SJSA1 (cell line): ENCODE measurements around the gene TACC2. TPM values are rescaled to one million over a fixed set of nuclear protein-coding genes. Genes with fewer than 3 reads are reported as not detected.
A peak's percentile ranks its signal among the peaks of the same experiment; 100 is the strongest.

Source experiments
- DNase-seq, 2 experiments: peaks; one replicate each; pipeline ENCODE4 v3.0.0-alpha.2; 2015 to 2020; ENCODE audit warnings: low spot score in 2 of 2, low read depth in 1 of 2
- H3K27ac ChIP-seq: fragments of 250-450 bp; sonication (Bioruptor Pico); 2 replicates; pipeline ENCODE4 v1.5.1; 2020; ENCODE audit warnings: mild to moderate bottlenecking, moderate library complexity
- H3K27me3 ChIP-seq: fragments of 250-450 bp; sonication (Bioruptor Pico); replicated peaks from 2 replicates; pipeline ENCODE4 v1.5.1; 2020; ENCODE audit warnings: mild to moderate bottlenecking, moderate library complexity
- H3K36me3 ChIP-seq: fragments of 250-450 bp; sonication (Bioruptor Pico); 2 replicates; pipeline ENCODE4 v1.5.1; 2020; ENCODE audit warnings: mild to moderate bottlenecking
- H3K4me1 ChIP-seq: fragments of 250-450 bp; sonication (Bioruptor Pico); replicated peaks from 2 replicates; pipeline ENCODE4 v1.6.1; 2021; ENCODE audit warnings: mild to moderate bottlenecking
- H3K4me3 ChIP-seq: fragments of 250-450 bp; sonication (Bioruptor Pico); 2 replicates; pipeline ENCODE4 v1.5.1; 2020; ENCODE audit warnings: mild to moderate bottlenecking
- H3K9me3 ChIP-seq: fragments of 250-450 bp; sonication (Bioruptor Pico); replicated peaks from 2 replicates; pipeline ENCODE4 v1.5.1; 2020; ENCODE audit warnings: mild to moderate bottlenecking
- total RNA-seq: library from RNA; depleted of rRNA; stranded (reverse); fragments of >200 nt; shearing (Covaris generic); gene quantifications from 2 replicates; pipeline ENCODE4 v1.2.3, GENCODE V29; 2014

Gene TACC2
- total RNA-seq, 1 experiment from 2014 or later: 4.9 TPM

- Histone ChIP-seq H3K27ac (peak overlapping the region; percentile 25; the same call in 1 of the 2 replicates), H3K27me3 (no peaks in the 10 kb centered on the region), H3K9me3 (no peaks in the 10 kb centered on the region), H3K4me1 (peaks cover 31% of the 10 kb centered on the region), H3K4me3 (no peak overlapping the region), H3K36me3 (no peaks in the 10 kb centered on the region)
- peak; percentile 72 to 81 for DNase-seq
Observed at GRCh38 chr10:122126763-122127659, 138.0 kb downstream of the TACC2 start.

GRCh38 chr10:122127943-122128342 lies 139.0 kb downstream of the TACC2 start:
- peak overlapping the region; percentile 25 for H3K27ac ChIP-seq
- H3K27me3 ChIP-seq: no peaks in the 10 kb centered on the region
- no peaks in the 10 kb centered on the region for H3K36me3 ChIP-seq
- H3K4me1 ChIP-seq: peaks cover 31% of the 10 kb centered on the region
- H3K9me3 ChIP-seq: no peaks in the 10 kb centered on the region
- peak overlapping the region; percentile 14 for H3K4me3 ChIP-seq
- DNase-seq: peak in 1 of 2 experiments; percentile 32

- Histone ChIP-seq H3K27ac (peak overlapping the region; percentile 25), H3K4me1 (peaks cover 31% of the 10 kb centered on the region), H3K36me3 (no peaks in the 10 kb centered on the region), H3K9me3 (no peaks in the 10 kb centered on the region), H3K4me3 (peak overlapping the region; percentile 14), H3K27me3 (no peaks in the 10 kb centered on the region)
- no peak for DNase-seq
Observed at GRCh38 chr10:122128357-122128756, 139.4 kb downstream of the TACC2 start.

- H3K4me3 ChIP-seq: no peak overlapping the region
- no peak for DNase-seq
Observed at GRCh38 chr10:122130474-122131110, 141.6 kb downstream of the TACC2 start.

GRCh38 chr10:122132331-122132755 lies 143.4 kb downstream of the TACC2 start:
- peaks cover 23% of the 10 kb centered on the region for H3K4me1 ChIP-seq
- no peak overlapping the region for H3K27ac ChIP-seq
- no peaks in the 10 kb centered on the region for H3K9me3 ChIP-seq
- H3K36me3 ChIP-seq: no peaks in the 10 kb centered on the region
- no peak for DNase-seq
- no peak overlapping the region for H3K4me3 ChIP-seq
- no peaks in the 10 kb centered on the region for H3K27me3 ChIP-seq

More at GRCh38 chr10:122130474-122131110, 141.6 kb downstream of the TACC2 start:
- no peaks in the 10 kb centered on the region for H3K27me3 ChIP-seq
- no peaks in the 10 kb centered on the region for H3K9me3 ChIP-seq
- peaks cover 31% of the 10 kb centered on the region for H3K4me1 ChIP-seq
- no peak overlapping the region for H3K27ac ChIP-seq
- H3K36me3 ChIP-seq: no peaks in the 10 kb centered on the region

- no peak for DNase-seq
Observed at GRCh38 chr10:122132882-122133565, 144.1 kb downstream of the TACC2 start.

GRCh38 chr10:122135251-122136025 lies 146.5 kb downstream of the TACC2 start:
- DNase-seq: no peak
- H3K36me3 ChIP-seq: no peaks in the 10 kb centered on the region
- no peak overlapping the region for H3K27ac ChIP-seq
- H3K9me3 ChIP-seq: no peaks in the 10 kb centered on the region
- no peak overlapping the region for H3K4me3 ChIP-seq
- peaks cover 17% of the 10 kb centered on the region for H3K4me1 ChIP-seq
- no peaks in the 10 kb centered on the region for H3K27me3 ChIP-seq

More at GRCh38 chr10:122132882-122133565, 144.1 kb downstream of the TACC2 start:
- H3K4me3 ChIP-seq: no peak overlapping the region
- no peaks in the 10 kb centered on the region for H3K36me3 ChIP-seq
- no peak overlapping the region for H3K27ac ChIP-seq
- no peaks in the 10 kb centered on the region for H3K9me3 ChIP-seq
- H3K4me1 ChIP-seq: peaks cover 17% of the 10 kb centered on the region
- H3K27me3 ChIP-seq: no peaks in the 10 kb centered on the region

GRCh38 chr10:122138831-122139625 lies 150.1 kb downstream of the TACC2 start:
- no peaks in the 10 kb centered on the region for H3K27me3 ChIP-seq
- no peaks in the 10 kb centered on the region for H3K9me3 ChIP-seq
- H3K4me3 ChIP-seq: no peak overlapping the region
- no peak for DNase-seq
- no peaks in the 10 kb centered on the region for H3K36me3 ChIP-seq
- no peak overlapping the region for H3K27ac ChIP-seq
- peaks cover 34% of the 10 kb centered on the region for H3K4me1 ChIP-seq

GRCh38 chr10:122139627-122140170 lies 150.7 kb downstream of the TACC2 start:
- Histone ChIP-seq H3K4me3 (no peak overlapping the region), H3K9me3 (no peaks in the 10 kb centered on the region), H3K4me1 (peaks cover 34% of the 10 kb centered on the region), H3K27me3 (no peaks in the 10 kb centered on the region), H3K27ac (no peak overlapping the region), H3K36me3 (no peaks in the 10 kb centered on the region)
- DNase-seq: no peak

GRCh38 chr10:122140461-122140902 lies 151.5 kb downstream of the TACC2 start:
- H3K27ac ChIP-seq: peak overlapping the region; percentile 88
- H3K9me3 ChIP-seq: no peaks in the 10 kb centered on the region
- DNase-seq: no peak
- no peak overlapping the region for H3K4me3 ChIP-seq
- peaks cover 34% of the 10 kb centered on the region for H3K4me1 ChIP-seq
- peaks cover 3% of the 10 kb centered on the region; the same call in 1 of the 2 replicates for H3K36me3 ChIP-seq
- no peaks in the 10 kb centered on the region for H3K27me3 ChIP-seq

GRCh38 chr10:122140941-122141623 lies 152.1 kb downstream of the TACC2 start:
- no peak overlapping the region for H3K4me3 ChIP-seq

More at GRCh38 chr10:122140941-122141623, 152.1 kb downstream of the TACC2 start:
- peak; percentile 93 to 94 for DNase-seq
- peaks cover 34% of the 10 kb centered on the region for H3K4me1 ChIP-seq
- no peaks in the 10 kb centered on the region for H3K27me3 ChIP-seq
- H3K9me3 ChIP-seq: no peaks in the 10 kb centered on the region
- peak overlapping the region; percentile 88 for H3K27ac ChIP-seq
- H3K36me3 ChIP-seq: peaks cover 3% of the 10 kb centered on the region; the same call in 1 of the 2 replicates
